ENCODE data around the gene REXO1. TPM values are rescaled to one million over a fixed set of nuclear protein-coding genes. Genes with fewer than 3 reads are reported as not detected.
A peak's percentile ranks its signal among the peaks of the same experiment; 100 is the strongest.

REXO1 gene
- total and polyA plus RNA-seq, 9 of the 15 experiments (the other 6 are each of a cell fraction or from before 2014, with no cell fraction given): 0.04 to 63.3 (median 15.8) TPM

DNA sequence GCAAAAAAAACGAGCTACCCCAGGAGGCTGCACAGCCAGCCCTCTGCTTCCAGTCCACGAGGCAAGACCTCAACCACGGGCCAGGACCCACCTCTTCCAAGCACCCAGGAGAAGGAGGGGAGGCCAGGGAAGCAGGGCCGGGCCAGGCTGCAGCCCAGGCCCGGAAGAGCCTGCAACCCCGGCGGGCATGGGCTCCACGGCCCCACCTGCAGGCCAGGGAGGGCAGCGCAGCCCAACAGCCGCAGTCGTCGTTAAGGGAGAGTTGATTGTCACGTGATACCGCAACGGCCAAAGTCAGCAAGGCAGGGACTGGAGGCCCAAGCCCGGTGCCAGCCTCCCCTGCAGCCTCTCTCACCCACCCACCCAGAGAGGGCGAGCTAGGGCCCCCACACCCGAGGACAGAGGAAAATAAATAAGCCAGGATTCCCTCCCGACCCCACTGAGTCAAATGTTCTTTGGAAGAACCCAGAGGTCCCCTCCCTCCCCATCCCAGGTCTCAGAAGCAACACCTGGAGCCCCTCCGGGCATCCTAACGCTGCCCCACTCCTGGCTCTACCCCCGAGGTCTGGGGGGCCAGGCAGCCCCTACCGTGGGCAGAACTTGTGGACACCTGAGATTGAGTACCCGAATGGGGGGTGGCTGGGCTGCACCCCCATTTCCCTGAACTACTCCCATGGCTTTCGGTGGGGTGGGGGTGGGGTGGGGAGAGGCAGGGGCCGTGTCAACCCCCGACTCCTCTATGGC, 5.2 kb upstream of the REXO1 start (continued):
- TF ChIP-seq, protein P1, sequence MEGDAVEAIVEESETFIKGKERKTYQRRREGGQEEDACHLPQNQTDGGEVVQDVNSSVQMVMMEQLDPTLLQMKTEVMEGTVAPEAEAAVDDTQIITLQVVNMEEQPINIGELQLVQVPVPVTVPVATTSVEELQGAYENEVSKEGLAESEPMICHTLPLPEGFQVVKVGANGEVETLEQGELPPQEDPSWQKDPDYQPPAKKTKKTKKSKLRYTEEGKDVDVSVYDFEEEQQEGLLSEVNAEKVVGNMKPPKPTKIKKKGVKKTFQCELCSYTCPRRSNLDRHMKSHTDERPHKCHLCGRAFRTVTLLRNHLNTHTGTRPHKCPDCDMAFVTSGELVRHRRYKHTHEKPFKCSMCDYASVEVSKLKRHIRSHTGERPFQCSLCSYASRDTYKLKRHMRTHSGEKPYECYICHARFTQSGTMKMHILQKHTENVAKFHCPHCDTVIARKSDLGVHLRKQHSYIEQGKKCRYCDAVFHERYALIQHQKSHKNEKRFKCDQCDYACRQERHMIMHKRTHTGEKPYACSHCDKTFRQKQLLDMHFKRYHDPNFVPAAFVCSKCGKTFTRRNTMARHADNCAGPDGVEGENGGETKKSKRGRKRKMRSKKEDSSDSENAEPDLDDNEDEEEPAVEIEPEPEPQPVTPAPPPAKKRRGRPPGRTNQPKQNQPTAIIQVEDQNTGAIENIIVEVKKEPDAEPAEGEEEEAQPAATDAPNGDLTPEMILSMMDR (IDR thresholded peaks at IDR 0.05 in 2 of 3, conservative IDR thresholded peaks at IDR 0.05 in 1 of 3; ENCODE audit: insufficient read depth in 2 of 3, low read depth in 1 of 3, low read length in 3 of 3): peak; percentile 92 to 95 (median 93)

DNA sequence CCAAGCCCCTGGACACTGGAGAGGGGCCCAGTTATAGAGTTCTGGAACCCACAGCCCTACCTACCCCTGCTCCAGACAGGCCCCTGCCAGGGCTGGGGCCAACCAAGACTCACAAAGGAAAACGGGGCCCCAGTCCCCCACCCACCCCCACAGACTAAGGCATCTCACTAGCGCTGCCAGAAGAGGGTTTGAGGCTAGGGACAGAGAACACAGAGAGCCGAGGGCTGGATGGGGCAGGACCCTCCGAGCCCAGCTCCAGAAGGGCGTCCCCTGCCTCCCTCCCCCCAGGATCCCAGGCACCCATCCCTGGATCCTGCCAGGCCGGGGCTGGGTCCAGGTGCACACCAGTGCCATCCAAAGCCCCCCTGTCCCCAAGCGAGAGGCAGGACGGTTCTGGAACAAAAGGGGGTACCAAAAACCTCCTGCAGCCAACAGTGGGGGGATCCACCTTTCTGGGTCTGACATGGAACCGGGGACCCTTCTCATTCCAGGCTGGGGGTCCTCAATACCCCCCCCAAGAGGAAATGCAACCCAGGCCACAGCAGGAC, 4.4 kb upstream of the REXO1 start:
- FAIRE-seq (no peak), DNase-seq (ENCODE audit: extremely low read depth in 1 of 4, low spot score in 3 of 4) (no peak), ATAC-seq (no peak)
- ChIA-PET POLR2A (no interaction called here), CTCF (ENCODE audit: low intra/inter-chr PET ratio) (no interaction called here)
- TF ChIP-seq, protein P2, sequence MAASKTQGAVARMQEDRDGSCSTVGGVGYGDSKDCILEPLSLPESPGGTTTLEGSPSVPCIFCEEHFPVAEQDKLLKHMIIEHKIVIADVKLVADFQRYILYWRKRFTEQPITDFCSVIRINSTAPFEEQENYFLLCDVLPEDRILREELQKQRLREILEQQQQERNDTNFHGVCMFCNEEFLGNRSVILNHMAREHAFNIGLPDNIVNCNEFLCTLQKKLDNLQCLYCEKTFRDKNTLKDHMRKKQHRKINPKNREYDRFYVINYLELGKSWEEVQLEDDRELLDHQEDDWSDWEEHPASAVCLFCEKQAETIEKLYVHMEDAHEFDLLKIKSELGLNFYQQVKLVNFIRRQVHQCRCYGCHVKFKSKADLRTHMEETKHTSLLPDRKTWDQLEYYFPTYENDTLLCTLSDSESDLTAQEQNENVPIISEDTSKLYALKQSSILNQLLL (CRISPR knock-in tag; IDR thresholded peaks at IDR 0.05; ENCODE audit: borderline replicate concordance): no peak
- no peak for TF ChIP-seq POU5F1 (IDR thresholded peaks at IDR 0.05; ENCODE audit: borderline replicate concordance, low read depth, low read length, partially characterized antibody)
- TF ChIP-seq, protein P3, sequence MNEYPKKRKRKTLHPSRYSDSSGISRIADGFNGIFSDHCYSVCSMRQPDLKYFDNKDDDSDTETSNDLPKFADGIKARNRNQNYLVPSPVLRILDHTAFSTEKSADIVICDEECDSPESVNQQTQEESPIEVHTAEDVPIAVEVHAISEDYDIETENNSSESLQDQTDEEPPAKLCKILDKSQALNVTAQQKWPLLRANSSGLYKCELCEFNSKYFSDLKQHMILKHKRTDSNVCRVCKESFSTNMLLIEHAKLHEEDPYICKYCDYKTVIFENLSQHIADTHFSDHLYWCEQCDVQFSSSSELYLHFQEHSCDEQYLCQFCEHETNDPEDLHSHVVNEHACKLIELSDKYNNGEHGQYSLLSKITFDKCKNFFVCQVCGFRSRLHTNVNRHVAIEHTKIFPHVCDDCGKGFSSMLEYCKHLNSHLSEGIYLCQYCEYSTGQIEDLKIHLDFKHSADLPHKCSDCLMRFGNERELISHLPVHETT (CRISPR knock-in tag; conservative IDR thresholded peaks at IDR 0.05 in 1 of 2, IDR thresholded peaks at IDR 0.05 in 1 of 2): no peak
- TF ChIP-seq RFX7 (CRISPR knock-in tag; IDR thresholded peaks at IDR 0.05): no peak
- TF ChIP-seq MCM3 (IDR thresholded peaks at IDR 0.05): no peak
- Histone ChIP-seq H3K9me1 (ENCODE audit: control insufficient read depth, insufficient read depth, low read length) (no peaks in the 10 kb centered on the region), H4K20me1 (replicated peaks; ENCODE audit: control insufficient read depth, insufficient read depth, low read length) (peaks cover 3% of the 10 kb centered on the region; the same call in 1 of the 2 replicates), H3K9me3 (replicated peaks; ENCODE audit: control insufficient read depth, insufficient read depth, low read depth, low read length) (no peaks in the 10 kb centered on the region), H3K27me3 (ENCODE audit: control insufficient read depth in 2 of 2, insufficient read depth in 2 of 2, low read length in 2 of 2) (no peaks in the 10 kb centered on the region), H3K4me2 (ENCODE audit: insufficient read depth, low read length) (peak overlapping the region; percentile 94; the same call in 1 of the 2 replicates), H2AFZ (ENCODE audit: low read depth, low read length) (no peak overlapping the region), H3K27ac (ENCODE audit: extremely low read depth, low read depth, low read length) (peak overlapping the region; percentile 63; the same call in 1 of the 3 replicates), H3K4me3 (no peak overlapping the region), H3K36me3 (ENCODE audit: control insufficient read depth, insufficient read depth, low read length) (peaks cover 29% of the 10 kb centered on the region; the same call in 1 of the 3 replicates), H3K79me2 (ENCODE audit: control insufficient read depth, insufficient read depth, low read length) (peaks cover 82% of the 10 kb centered on the region), H3K4me1 (replicated peaks in 1 of 2; ENCODE audit: control insufficient read depth in 2 of 2, insufficient read depth in 2 of 2, low read length in 2 of 2) (peaks cover 41 to 85% of the 10 kb centered on the region in 2 experiments), H3K9ac (ENCODE audit: insufficient read depth in 1 of 2, low read depth in 2 of 2, low read length in 2 of 2) (peak overlapping the region; percentile 27 to 88)
- in situ Hi-C loops (cut with MboI): no loop called here
- 55% methylated on average over 5 of the region's 9 CpGs for WGBS (ENCODE audit: insufficient coverage, low coverage, missing lambda C conversion rate)
- BruUV-seq (replicated peaks): no TSS peak
- intact Hi-C loops (cut with micrococcal nuclease): no loop called here

All from K562 (cell line).